Measurements from ENCODE around the gene PTGIS. TPM values are rescaled to one million over a fixed set of nuclear protein-coding genes. Genes with fewer than 3 reads are reported as not detected.
"Not testable (repeated sequence)": the region's sequence is repeated elsewhere in the genome, so short reads cannot be mapped to it uniquely, and the experiment has no call there.

The PTGIS gene
- 10 to 100 TPM; 27.0 to 31.6 (median 28.0) TPM for polyA plus RNA-seq (ENCODE audit: insufficient read length in 3 of 3)

DNA sequence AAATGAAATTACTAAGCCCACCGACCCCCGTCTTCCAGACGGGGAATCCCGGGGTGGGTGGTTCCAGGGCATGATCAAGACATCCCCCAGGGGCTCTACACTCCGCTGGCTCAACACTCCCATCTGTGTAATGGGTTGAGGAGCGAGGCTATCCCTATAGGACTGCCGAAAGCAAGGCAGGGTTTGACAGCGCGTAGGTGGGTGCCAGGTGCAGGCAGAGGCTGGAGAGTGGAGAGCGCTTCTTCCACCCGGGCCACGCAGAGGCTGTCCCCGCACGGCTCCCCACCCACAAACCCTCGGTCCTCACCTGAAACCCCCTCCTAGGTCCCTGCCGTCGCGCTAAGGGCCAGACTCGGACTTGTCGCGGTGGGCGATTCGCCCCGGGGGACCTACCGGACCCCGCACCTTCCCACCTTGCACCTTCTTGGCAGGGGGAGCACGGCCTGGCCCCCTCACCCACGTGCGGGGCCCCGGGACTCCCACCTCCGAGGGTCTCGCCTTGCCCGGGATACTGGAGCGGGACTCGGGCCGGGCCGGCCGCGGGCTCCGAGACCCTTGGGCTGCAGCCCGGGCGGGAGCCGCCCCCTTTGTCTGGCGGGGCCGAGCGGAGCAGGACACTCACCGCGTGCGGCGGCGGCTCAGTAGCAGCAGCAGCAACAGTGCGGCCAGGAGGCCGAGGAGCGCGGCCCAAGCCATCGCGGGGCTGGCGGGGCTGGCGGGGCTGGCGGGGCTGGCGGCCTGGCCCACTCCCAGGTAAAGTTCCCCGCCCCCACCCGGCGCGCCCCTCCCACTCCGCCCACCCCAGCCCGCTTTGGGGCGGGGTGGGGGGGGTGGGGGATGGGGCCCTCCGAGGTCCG, at the start of gene PTGIS:
Gene PTGIS, minus strand, starts transcription at position 717 of the 857 bp plus-strand sequence. Its CDS starts 21 bp downstream, at position 696.
- no peak for DNase-seq (ENCODE audit: low read depth in 3 of 3, low spot score in 2 of 3)

DNA sequence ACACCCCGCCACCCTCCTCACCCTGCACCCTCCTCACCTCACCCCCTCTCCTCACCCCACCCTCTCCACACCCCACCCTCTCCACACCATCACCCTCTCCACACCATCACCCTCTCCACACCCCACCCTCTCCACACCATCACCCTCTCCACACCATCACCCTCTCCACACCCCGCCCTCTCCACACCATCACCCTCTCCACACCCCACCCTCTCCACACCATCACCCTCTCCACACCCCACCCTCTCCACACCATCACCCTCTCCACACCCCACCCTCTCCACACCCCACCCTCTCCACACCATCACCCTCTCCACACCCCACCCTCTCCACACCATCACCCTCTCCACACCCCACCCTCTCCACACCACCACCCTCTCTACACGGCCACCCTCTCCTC, 49.5 kb upstream of the PTGIS start:
- not testable (repeated sequence) for DNase-seq (ENCODE audit: low read depth in 3 of 3, low spot score in 2 of 3)

DNA sequence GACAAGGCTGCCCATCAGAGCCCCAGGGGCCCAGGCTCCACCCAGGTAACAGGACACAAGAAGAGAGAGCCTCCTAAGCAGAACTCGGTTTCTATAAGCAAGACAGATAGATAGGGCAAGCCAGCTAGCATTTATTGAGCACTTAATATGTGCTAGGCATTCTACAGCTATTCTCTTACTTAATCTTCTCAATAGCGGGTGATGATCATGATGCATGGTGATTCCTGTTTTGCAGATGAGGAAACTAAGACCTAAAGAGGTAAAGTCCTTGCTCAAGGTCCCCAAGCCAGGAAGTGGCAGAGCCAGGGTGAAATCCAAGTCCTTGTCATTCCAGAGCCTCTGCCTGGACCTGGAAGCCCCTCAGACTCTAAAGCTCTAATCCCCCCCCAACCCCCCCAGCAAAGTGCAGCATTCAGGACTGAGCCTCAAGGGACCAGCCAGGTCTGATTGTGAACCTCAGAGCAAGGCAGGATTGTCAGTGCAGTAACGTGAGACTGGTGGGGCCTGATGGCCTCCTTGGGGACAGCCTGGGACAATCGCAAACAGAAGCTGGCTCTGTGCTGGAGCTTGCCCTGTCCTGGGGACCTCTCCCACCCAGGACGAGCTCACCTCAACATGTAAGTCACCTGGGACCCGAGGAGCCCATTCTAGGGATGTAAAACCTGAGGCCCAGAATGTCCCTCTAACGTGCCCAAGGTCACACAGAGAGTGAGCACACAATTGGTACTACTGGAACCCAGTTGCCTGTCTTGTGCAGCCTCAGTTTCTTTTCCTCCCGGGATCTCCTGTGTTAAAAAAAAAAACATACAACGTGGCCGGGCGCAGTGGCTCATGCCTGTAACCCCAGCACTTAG, 48.4 kb upstream of the PTGIS start:
- DNase-seq (ENCODE audit: low read depth in 3 of 3, low spot score in 2 of 3): no peak

DNA sequence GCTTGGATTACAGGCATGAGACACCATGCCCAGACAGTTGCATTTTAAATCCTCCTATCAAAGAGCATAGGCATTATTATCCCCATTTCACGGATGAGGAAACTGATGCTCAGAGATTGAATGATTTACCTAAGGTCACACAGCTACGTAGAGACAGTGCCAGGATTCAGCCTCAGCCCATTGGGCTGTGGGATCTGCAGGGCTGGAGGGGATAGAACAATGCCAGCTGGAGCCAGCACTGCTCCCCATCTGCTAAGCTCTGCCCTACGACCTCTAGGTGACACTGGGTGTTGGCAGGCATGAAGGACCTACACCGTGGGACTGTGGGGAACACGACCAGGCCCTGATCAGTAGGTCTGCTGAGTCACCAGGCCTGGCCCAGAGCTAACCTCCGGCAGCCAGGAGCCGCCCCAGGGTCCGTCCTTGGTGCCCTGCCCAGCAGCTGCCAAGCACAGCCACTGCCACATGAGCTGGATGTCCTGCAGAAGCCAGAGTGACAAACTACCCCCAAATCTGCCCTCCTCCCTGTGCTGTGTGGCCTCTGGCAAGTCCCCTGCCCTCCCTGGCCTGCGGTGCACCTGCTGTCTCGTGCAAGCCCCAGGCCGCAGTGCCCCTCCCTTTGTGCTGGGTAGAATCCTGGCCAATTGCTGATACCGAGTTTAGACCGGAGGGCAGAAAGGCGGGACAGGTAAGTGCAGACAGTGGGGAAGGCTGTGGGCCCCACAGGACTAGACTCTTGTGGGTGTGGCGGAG, 47.6 kb upstream of the PTGIS start:
- no peak for DNase-seq (ENCODE audit: low read depth in 3 of 3, low spot score in 2 of 3)

DNA sequence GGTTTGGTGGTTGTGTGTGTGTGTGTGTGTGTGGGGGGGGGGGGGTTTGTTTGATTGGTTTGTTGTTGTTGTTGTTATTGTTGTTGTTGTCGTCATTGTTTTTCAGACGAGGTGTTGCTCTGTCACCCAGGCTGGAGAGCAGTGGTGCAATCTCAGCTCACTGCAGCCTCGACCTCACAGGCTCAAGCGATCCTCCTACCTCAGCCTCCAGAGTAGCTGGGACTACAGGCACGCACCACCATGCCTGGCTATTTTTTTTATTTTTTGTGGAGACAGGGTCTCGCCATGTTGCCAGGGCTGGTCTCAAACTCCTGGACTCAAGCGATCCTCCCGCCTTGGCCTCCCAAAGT, 47.1 kb upstream of the PTGIS start:
- not testable (repeated sequence) for DNase-seq (ENCODE audit: low read depth in 3 of 3, low spot score in 2 of 3)

- no peak for DNase-seq (ENCODE audit: low read depth in 3 of 3, low spot score in 2 of 3)
Observed at GRCh38 chr20:49614338-49615050, 46.6 kb upstream of the PTGIS start.

DNA sequence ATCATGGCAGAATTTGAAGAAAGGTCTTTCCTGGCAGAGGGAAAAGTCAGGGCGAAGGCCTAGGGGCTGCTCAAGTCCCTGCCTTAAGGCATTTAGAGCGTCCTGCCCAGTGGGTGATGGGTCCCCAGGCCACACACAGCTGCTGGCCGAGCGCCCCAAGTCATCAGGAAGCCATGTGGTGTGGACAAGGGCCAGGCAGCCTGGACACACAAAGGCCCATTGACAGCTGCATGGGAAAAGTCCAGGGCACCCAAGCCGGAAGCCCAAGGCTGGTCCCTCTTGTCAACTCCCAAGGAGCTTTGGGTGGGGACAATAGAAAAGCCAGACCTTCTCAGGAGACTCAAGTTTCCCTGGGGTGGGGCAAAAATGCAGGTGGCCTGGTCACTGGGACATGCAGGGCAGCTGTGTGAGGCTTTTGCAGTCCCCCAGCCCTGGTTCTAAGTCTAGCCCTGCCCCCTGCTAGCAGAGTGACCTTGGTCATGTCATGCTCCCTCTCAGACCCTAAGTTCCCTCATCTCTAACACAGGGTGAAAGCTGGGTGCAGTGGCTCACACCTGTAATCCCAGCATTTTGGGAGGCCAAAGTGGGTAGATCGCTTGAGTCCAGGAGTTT, 44.3 kb upstream of the PTGIS start:
- no peak for DNase-seq (ENCODE audit: low read depth in 3 of 3, low spot score in 2 of 3)

DNA sequence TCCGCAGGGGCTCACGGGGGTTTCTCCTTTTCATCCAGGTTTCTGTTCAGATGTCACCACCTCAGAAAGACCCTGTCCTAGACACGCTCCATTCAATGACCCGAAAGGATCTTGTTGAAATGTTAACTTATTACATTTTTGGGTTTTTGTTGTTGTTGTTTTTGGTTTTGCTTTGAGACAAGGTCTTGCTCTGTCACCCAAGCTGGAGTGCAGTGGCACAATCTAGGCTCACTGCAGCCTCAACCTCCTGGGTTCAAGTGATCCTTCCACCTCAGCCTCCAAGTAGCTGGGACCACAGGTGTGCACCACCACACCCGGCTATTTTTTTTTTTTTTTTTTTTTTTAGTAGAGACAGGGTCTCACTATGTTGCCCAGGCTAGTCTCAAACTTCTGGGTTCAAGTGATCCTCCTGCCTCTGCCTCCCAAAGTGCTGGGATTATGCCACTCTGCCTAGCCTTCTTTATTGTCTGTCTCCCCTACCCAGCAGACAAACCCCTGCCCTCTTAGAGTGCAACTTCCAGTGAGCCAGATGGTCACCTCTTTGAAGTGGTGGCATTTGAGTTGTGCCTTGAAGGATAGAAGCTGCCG, 43.7 kb upstream of the PTGIS start:
- DNase-seq (ENCODE audit: low read depth in 3 of 3, low spot score in 2 of 3): not testable (repeated sequence)

DNA sequence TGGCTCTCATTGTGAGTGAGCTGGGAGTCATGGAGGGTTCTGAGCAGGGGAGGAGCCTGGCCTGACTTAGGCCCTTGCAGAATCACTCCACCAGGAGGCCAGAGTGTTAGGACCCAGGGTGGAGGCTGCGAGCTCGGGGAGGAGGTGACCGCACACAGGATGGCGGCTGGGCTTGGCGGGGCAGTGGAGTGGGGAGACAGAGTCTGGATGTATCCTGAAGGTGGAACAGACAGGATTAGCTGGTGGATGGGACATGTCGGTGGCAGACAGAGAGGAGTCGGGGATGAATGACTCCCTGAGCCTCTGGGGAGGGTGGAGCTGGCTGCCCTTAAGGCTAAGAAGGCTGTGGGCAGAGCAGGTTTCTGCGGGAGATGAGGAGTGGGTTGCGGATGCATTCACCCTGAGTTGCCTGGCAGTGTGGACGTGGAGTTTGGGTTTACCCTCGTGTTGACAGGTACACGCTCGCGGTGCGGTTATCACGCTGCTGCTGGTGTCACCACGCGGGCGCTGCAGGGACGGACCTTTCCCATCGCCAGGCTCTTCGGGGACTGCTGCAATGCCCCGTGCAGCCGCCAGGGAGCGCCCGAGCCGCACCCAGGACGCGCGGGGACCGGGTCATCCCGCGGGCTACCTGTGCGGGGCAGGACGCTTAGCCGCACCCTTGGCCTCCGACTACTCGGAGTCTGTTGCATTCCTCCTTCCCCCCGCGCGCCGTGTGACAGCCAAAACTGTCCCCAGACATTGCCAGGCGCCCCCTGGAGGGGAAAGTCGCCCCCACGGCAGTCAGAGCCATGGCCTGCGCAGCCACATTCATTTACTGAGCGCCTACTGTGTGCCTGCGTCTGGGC, 43.0 kb upstream of the PTGIS start:
- DNase-seq (ENCODE audit: low read depth in 3 of 3, low spot score in 2 of 3): no peak

- DNase-seq (ENCODE audit: low read depth in 3 of 3, low spot score in 2 of 3): no peak
Observed at GRCh38 chr20:49608752-49609670, 41.1 kb upstream of the PTGIS start.

GRCh38 chr20:49607568-49607967, 39.6 kb upstream of the PTGIS start:
- no peak for DNase-seq (ENCODE audit: low read depth in 3 of 3, low spot score in 2 of 3)

- no peak for DNase-seq (ENCODE audit: low read depth in 3 of 3, low spot score in 2 of 3)
Observed at GRCh38 chr20:49603209-49603627, 35.3 kb upstream of the PTGIS start.

DNA sequence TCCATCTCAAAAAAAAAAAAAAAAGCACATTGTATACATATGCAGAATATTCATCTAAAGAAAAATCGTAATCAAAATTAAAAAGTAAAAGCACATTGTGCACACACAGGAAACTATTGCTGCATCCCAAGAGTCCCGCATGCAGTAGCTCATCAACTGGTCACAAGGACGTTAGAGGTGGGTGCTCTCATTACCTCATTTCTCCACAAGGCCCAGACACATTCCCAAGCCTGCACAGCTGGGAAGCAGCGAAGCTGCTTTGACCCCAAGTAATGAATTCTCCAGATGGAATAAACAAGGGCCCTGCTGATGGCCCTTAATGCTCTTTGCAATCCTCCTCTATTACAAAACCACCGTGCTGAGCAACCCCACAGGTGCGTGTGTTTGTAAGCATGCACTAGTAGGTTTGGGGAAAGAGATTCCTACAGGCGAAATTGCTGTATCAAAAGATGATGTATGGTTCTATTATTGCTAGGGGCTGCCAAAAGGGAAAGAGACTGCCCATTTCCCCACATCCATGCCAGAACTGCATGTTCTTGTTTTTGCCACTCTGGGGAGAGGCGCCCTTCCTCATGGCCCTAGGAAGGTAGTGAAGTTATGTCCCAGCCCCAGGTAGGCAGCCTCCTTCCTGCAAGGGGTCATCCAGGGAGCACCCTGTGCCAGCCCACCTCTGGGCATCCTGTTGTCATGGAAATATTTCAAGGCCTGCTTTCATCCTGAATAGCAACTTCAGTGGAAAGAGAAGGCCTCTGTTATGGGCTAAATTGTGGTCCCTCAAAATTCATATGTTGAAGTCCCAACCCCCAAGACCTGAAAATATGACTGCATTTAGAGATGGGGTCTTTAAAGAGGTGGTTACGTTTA, 34.6 kb upstream of the PTGIS start:
- no peak for DNase-seq (ENCODE audit: low read depth in 3 of 3, low spot score in 2 of 3)

- no peak for DNase-seq (ENCODE audit: low read depth in 3 of 3, low spot score in 2 of 3)
Observed at GRCh38 chr20:49601153-49601924, 33.4 kb upstream of the PTGIS start.

- DNase-seq (ENCODE audit: low read depth in 3 of 3, low spot score in 2 of 3): no peak
Observed at GRCh38 chr20:49599746-49600113, 31.8 kb upstream of the PTGIS start.

- no peak for DNase-seq (ENCODE audit: low read depth in 3 of 3, low spot score in 2 of 3)
Observed at GRCh38 chr20:49597825-49598395, 30.0 kb upstream of the PTGIS start.
